ENCODE measurements around the gene KCNH5. TPM values are rescaled to one million over a fixed set of nuclear protein-coding genes. Genes with fewer than 3 reads are reported as not detected.

The KCNH5 gene
- total and polyA plus RNA-seq, 9 of the 15 experiments (the other 6 are each of a cell fraction or from before 2014, with no cell fraction given) = 1.1 to 2.4 (median 1.4) TPM

GRCh38 chr14:62905566-62905965, 139.7 kb downstream of the KCNH5 start (continued):
- TF ChIP-seq RBM17 (IDR thresholded peaks at IDR 0.05; ENCODE audit: borderline replicate concordance, low read depth, low read length) = no peak
- no peak for TF ChIP-seq ILK (tag; IDR thresholded peaks at IDR 0.05; ENCODE audit: borderline replicate concordance, low read depth)
- TF ChIP-seq BCL6 (CRISPR knock-in tag; IDR thresholded peaks at IDR 0.05) = no peak
- TF ChIP-seq E2F1 (CRISPR knock-in tag; IDR thresholded peaks at IDR 0.05) = no peak
- no peak for TF ChIP-seq ZNF318 (IDR thresholded peaks at IDR 0.05; ENCODE audit: borderline replicate concordance in 1 of 2, low read depth in 1 of 2)
- no peak for TF ChIP-seq ZNF263 (CRISPR knock-in tag; IDR thresholded peaks at IDR 0.05; ENCODE audit: borderline replicate concordance)
- no peak for TF ChIP-seq HDAC6 (IDR thresholded peaks at IDR 0.05; ENCODE audit: low read depth, low read length)
- no peak for TF ChIP-seq POLR2H (tag; IDR thresholded peaks at IDR 0.05; ENCODE audit: low read depth)
- TF ChIP-seq RBM14 (IDR thresholded peaks at IDR 0.05; ENCODE audit: borderline replicate concordance, insufficient read depth, low read depth, low read length) = no peak
- TF ChIP-seq POLR2AphosphoS5 (IDR thresholded peaks at IDR 0.05; ENCODE audit: control insufficient read depth, insufficient read depth, low read depth, low read length) = no peak
- TF ChIP-seq CGGBP1 (CRISPR knock-in tag; IDR thresholded peaks at IDR 0.05) = no peak
- TF ChIP-seq ZNF280A (IDR thresholded peaks at IDR 0.05; ENCODE audit: low read depth, partially characterized antibody) = no peak
- no peak for TF ChIP-seq NR2F6 (CRISPR knock-in tag; IDR thresholded peaks at IDR 0.05)
